GM21529 (cell line): Measurements from ENCODE around the gene TNFRSF21.

Experiments used
- ATAC-seq: cut with Tn5 transposase; IDR thresholded peaks from one replicate; pipeline ENCODE4 v1.9.1; 2021; ENCODE audit not compliant: unreplicated experiment

Gene TNFRSF21

GRCh38 chr6:47254051-47254450 is 55.7 kb downstream of the TNFRSF21 start:
- no peak for ATAC-seq

- no peak for ATAC-seq
Observed at GRCh38 chr6:47253136-47253535, 56.6 kb downstream of the TNFRSF21 start.

- ATAC-seq, result no peak
Observed at GRCh38 chr6:47252633-47253032, 57.1 kb downstream of the TNFRSF21 start.

GRCh38 chr6:47251396-47251795 is 58.3 kb downstream of the TNFRSF21 start:
- ATAC-seq, result no peak

- no peak for ATAC-seq
Observed at GRCh38 chr6:47250302-47250701, 59.4 kb downstream of the TNFRSF21 start.

- ATAC-seq, result no peak
Observed at GRCh38 chr6:47248446-47248845, 61.3 kb downstream of the TNFRSF21 start.

- ATAC-seq, result peak; percentile 49
Observed at GRCh38 chr6:47247227-47247797, 62.4 kb downstream of the TNFRSF21 start.

GRCh38 chr6:47246551-47246950 is 63.2 kb downstream of the TNFRSF21 start:
- ATAC-seq, result no peak

- peak; percentile 18 for ATAC-seq
Observed at GRCh38 chr6:47245745-47246371, 63.8 kb downstream of the TNFRSF21 start.

- ATAC-seq, result peak; percentile 94
Observed at GRCh38 chr6:47242483-47243386, 67.0 kb downstream of the TNFRSF21 start.

GRCh38 chr6:47241742-47242482 is 67.8 kb downstream of the TNFRSF21 start:
- no peak for ATAC-seq

- ATAC-seq, result no peak
Observed at GRCh38 chr6:47240277-47240890, 69.3 kb downstream of the TNFRSF21 start.

GRCh38 chr6:47239546-47239945 is 70.2 kb downstream of the TNFRSF21 start:
- ATAC-seq, result no peak

- no peak for ATAC-seq
Observed at GRCh38 chr6:47238456-47238995, 71.2 kb downstream of the TNFRSF21 start.

- ATAC-seq, result no peak
Observed at GRCh38 chr6:47237196-47237595, 72.5 kb downstream of the TNFRSF21 start.

- no peak for ATAC-seq
Observed at GRCh38 chr6:47235964-47236760, 73.5 kb downstream of the TNFRSF21 start.

GRCh38 chr6:47235421-47235820 is 74.3 kb downstream of the TNFRSF21 start:
- no peak for ATAC-seq

- ATAC-seq, result no peak
Observed at GRCh38 chr6:47234266-47234933, 75.3 kb downstream of the TNFRSF21 start.

- no peak for ATAC-seq
Observed at GRCh38 chr6:47231151-47231550, 78.6 kb downstream of the TNFRSF21 start.
